GM18868 (cell line): ENCODE data around the gene PRMT2.
"Not testable (repeated sequence)": the region's sequence is repeated elsewhere in the genome, so short reads cannot be mapped to it uniquely, and the experiment has no call there.

ENCODE experiments used
- ATAC-seq: cut with Tn5 transposase; IDR thresholded peaks from one replicate; pipeline ENCODE4 v1.9.1; 2021; ENCODE audit warnings: mild to moderate bottlenecking, moderate library complexity; ENCODE audit not compliant: unreplicated experiment

The PRMT2 gene

GRCh38 chr21:46617267-46618051 lies 18.0 kb upstream of the PRMT2 start:
- no peak for ATAC-seq

- ATAC-seq = no peak
Measured at GRCh38 chr21:46618738-46619379, 16.6 kb upstream of the PRMT2 start.

- ATAC-seq = no peak
Measured at GRCh38 chr21:46619846-46620245, 15.6 kb upstream of the PRMT2 start.

DNA sequence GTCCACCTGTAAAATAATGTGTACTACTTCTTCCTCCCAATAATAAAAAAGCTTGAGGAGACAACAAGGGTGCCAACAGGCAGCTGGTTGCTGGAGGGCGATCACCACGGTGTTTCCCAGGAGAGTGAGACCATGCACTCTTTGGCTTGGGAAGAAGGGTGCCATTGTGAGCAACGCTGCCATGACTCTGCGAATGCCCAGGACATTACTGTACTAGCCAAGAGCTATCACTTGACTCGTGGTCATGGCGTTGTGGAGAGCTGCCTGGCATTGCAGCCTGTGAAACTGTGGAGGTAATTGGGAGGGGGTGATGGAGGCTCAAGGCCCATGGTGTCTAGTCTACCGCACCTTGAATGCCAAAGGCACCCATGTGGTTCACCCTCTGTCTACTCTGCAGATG lies 14.6 kb upstream of the PRMT2 start:
- ATAC-seq = no peak

DNA sequence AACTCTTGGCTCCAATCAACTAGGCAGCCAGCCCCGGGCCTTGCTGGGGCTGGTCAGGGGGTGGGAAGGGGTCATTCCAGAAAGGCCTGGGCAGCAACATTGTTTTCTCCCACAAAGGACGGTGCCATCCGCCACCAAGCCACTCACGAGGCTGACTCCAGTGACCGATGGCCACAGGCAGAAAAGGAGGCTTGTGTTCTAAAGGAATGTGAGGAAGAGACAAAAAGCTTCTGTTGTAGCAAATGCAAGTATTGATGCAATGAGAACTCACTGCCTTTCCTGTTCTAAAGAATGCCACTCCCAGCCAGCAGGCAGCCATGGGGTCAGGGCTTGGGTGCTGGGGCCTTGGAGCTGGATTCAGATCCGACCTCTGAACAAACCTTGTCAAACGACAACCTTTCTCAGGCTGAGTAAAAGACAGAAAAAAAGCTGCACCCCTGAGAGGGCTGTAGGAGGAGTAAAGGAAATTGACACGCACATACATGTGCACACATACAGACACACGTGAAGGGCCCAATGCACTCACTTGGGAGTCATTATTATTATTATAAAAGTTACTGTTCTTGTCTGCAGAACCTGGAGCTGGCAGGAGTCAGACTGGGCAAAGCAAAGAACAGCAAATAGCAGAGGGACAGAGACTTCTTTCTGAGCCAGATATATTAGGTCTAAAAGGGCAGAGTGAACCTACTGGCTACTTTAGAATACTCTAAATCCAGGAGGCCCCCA lies 13.9 kb upstream of the PRMT2 start:
- no peak for ATAC-seq

DNA sequence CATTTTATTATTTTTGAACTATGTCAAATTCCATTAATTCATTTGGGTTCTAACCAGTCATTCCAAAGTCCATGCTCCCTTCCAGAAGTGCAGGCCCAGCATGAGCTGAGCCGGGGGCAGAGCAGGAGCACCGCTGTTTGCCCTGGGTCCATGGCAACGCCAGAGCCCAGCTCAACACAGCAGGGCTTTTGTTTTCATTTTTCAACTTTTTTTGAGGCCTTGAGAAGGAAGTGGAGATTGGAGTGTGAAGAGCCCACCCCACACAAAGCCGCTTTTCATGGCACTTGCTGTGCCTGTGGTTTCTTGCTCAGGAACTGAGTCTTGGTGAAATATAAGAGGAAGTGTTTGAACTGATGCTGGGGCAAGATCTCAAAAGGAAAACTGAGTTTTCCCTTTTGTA lies 13.2 kb upstream of the PRMT2 start:
- ATAC-seq = no peak

GRCh38 chr21:46624050-46624449 lies 11.4 kb upstream of the PRMT2 start:
- ATAC-seq = no peak

GRCh38 chr21:46625759-46626158 lies 9.7 kb upstream of the PRMT2 start:
- ATAC-seq = no peak

GRCh38 chr21:46626536-46626935 lies 8.9 kb upstream of the PRMT2 start:
- ATAC-seq = no peak

DNA sequence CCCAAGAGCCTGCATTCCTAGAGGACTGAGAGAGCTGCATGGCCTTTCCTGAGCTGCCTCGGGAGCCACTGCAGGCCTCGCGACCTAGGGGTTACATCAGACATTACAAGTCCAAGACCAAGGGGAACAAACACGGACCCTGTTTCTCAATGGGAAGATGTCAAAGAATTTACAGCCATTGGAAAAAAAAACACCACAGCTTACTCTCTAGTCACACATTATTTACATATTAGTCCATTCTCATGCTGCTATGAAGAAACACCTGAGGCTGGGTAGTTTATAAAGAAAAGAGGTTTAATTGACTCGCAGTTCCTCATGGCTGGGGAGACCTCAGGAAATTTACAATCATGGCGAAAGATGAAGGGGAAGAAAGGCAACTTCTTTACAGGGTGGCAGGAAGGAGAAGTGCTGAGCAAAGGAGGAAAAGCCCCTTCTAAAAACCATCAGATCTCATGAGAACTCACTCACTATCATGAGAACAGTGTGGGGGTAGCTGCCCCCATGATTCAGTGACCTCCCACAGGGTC lies 8.4 kb upstream of the PRMT2 start:
- ATAC-seq = no peak

- no peak for ATAC-seq
Measured at GRCh38 chr21:46627726-46628125, 7.7 kb upstream of the PRMT2 start.

DNA sequence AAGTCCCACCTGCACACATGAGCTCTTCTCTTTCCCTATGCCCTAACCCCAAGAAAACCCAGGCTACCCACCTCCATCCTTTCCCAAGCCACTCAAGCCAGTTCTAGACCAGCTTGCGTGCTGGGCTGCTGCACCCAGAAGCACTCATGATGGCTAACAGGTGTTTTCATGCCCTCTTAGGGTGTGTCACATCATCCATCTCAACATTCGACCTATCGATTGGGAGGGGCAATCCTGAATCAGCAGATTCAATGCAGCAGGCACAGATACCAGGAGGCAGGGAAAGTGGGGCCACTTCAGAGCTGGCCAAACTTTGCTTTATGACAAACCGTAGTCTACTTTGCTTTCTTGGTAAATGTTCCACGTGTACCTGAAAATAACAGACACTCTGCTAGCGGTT lies 6.6 kb upstream of the PRMT2 start:
- no peak for ATAC-seq

DNA sequence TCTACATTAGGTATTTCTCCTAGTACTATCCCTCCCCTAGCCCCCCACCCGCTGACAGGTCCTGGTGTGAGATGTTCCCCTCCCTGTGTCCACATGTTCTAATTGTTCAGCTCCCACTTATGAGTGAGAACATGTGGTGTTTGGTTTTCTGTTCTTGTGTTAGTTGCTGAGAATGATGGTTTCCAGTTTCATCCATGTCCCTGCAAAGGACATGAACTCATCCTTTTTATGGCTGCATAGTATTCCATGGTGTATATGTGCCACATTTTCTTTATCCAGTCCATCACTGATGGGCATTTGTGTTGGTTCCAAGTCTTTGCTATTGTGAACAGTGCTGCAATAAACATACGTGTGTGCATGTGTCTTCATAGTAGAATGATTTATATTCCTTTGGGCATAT lies 4.6 kb upstream of the PRMT2 start:
- not testable (repeated sequence) for ATAC-seq

- no peak for ATAC-seq
Measured at GRCh38 chr21:46633566-46633965, 1.9 kb upstream of the PRMT2 start.

DNA sequence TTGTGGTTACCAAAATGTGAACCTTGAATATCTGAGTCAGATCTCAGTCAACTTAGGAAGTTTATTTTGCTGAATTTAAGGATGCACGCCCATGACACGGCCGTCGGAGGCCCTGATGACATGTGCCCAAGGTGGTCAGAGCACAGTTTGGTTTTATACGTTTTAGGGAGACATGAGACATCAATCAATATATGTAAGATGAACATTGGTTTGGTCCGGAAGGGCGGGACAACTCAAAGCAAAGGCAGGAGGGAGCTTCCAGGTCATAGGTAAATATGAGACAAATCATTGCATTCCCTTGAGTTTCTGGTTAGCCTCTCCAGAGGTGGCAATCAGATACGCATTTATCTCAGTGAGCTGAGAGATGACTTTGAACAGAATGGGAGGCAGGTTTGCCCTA lies 1.0 kb upstream of the PRMT2 start:
- no peak for ATAC-seq

DNA sequence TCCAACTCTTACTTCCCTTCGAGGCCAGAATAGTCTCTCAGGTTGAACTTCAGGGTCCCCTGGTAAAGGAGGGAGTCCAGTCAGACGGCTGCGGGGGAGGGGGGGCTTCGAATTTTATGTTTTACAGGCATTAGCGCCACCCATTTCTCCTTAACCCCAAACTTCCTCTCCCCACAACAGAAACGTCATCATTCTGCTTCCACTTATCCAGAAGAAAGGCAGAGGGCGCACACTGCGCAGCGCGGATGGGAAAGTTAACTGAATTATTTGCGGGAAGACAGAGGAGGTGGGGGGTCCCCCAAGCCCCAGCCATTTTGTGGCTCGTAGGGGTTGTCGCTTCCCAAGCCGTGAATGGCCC lies 529 bp upstream of the PRMT2 start:
- peak; percentile 17 for ATAC-seq

DNA sequence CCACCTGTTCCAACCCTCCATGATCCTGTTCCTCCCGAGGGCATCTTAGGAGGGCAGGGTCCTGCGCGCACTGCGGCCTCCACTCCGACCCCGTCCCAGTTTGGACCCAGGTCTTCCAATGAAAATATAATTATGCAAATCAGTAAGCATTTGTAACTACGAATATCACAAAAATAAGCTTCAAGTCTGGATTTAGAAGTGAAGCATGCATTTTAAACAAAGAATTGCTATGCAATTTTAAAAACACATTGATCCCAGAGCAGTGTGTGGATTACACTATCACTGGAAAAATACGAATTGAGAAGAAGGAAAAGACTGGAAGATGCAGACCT lies 673 bp downstream of the PRMT2 start:
- ATAC-seq = no peak

DNA sequence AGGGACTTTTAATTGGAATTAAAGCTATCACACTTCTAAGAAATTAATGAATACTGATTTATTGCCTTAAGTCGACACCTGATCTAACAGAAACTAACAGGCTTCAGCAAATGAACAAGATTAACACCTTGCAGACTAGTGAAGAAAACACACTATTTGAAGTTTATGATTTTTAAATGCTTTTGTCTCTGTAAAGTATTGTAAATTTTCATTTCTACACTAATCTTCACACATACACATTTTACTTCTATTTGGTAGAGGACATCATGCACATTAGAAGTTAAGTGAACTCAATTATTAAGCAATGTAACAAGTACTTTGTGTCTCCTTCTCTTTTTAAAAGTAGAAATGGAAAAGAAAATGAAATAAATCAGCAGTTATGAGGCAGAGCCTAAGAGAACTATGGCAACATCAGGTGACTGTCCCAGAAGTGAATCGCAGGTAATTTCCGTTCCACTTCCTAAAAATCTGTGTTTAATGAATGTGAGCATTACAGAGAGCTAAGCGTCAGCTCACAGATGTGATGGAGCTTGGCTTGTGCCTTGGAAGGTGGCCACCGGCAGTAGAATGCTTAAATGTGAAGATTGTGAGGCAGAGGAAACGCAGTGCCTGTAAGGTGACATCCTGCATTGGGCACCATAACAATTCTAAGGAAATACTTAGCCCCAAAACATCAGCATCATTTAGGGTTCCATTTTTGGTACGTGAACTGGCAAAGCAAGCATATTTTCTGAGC lies 1.2 kb downstream of the PRMT2 start:
- no peak for ATAC-seq

DNA sequence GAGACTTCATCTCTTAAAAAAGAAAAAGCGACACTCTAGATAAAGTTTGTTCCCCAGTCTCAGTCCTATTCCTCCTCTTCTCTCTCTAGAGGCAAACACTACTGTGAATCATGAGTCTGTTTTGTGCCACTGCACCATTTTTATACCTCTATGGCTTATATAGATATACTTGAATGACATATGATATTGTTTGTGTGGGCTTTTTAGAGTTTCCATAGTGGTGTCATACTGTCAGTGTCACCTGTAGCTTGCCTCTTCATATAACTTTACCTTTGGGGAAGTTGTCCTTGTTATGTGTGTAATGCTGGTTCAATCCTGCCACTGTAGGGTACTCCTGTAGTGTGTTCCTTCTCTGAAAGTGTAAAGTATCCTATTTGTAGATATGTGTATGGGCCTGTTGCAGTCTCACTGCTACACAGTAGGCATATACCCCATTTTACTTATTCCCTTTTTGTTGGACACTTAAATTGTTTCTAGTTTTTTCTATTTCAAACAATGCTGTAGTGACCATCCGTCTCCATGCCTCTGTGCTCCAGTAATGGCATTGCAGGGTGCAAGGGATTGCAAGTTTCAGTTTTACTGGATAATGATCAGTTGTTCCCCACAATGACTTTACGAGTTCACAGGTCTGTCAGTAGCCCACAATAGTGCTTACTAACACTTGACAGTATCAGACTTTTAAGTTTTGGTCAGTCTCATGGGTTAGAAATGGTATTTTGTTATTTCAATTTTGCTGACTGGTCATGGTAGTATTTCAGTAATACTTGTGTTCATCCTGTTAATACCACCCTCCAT lies 2.7 kb downstream of the PRMT2 start:
- ATAC-seq = no peak
